CD4-positive, alpha-beta memory T cell (primary cell): ENCODE results near the gene ZNF578. TPM values are rescaled to one million over a fixed set of nuclear protein-coding genes. Genes with fewer than 3 reads are reported as not detected.
A peak's percentile ranks its signal among the peaks of the same experiment; 100 is the strongest.
"Not testable (repeated sequence)": the region's sequence is repeated elsewhere in the genome, so short reads cannot be mapped to it uniquely, and the experiment has no call there.

Source experiments
- CTCF ChIA-PET: fragments of 350-600 bp; sonication (Branson Sonifier 250); formaldehyde crosslinking; loops from one replicate; lab custom pipeline; 2021; ENCODE audit warnings: inconsistent platforms; ENCODE audit not compliant: partially characterized antibody; lab: Charles Lee
- POLR2A ChIA-PET: fragments of 350-600 bp; sonication (Branson Sonifier 250); formaldehyde crosslinking; loops from one replicate; lab custom pipeline; 2021; ENCODE audit not compliant: partially characterized antibody; lab: Charles Lee
- DNase-seq, 5 donors: peaks; one replicate each; pipeline versions ENCODE4 v3.0.0 to v3.0.0-alpha.2; 2020 to 2022; ENCODE audit warnings: mixed read lengths in 1 of 5
- H3K27ac ChIP-seq: one replicate; pipeline ENCODE4 v1.7.0; 2013; ENCODE audit warnings: low read depth, low read length
- H3K27me3 ChIP-seq: 2 replicates; pipeline ENCODE4 v1.7.0; 2013; ENCODE audit warnings: mild to moderate bottlenecking, low read length, moderate library complexity; ENCODE audit not compliant: insufficient read depth
- H3K36me3 ChIP-seq: 2 replicates; pipeline ENCODE4 v1.7.0; 2013; ENCODE audit warnings: mild to moderate bottlenecking, low read length, moderate library complexity; ENCODE audit not compliant: insufficient read depth
- H3K4me1 ChIP-seq: 2 replicates; pipeline ENCODE4 v1.7.0; 2013; ENCODE audit warnings: mild to moderate bottlenecking, low read length, moderate library complexity; ENCODE audit not compliant: insufficient read depth
- H3K4me3 ChIP-seq, 2 donors: one replicate each; pipeline ENCODE4 v1.7.0; 2013; ENCODE audit warnings: low read length in 2 of 2, mild to moderate bottlenecking in 1 of 2
- H3K9me3 ChIP-seq, 2 donors: one replicate each; pipeline ENCODE4 v1.7.0; 2013; ENCODE audit warnings: low read length in 2 of 2, control low read depth in 1 of 2; ENCODE audit not compliant: control insufficient read depth in 1 of 2
- H3K27ac Mint-ChIP-seq, 7 donors: one replicate each; pipeline ENCODE4 v1.8.0; 2020 to 2021; ENCODE audit warnings: mixed read lengths in 7 of 7, mild to moderate bottlenecking in 6 of 7, inconsistent platforms in 3 of 7, moderate library complexity in 3 of 7
- H3K27me3 Mint-ChIP-seq, 2 donors: one replicate each; pipeline ENCODE4 v1.8.0; 2020 to 2021; ENCODE audit warnings: mixed read lengths in 2 of 2
- H3K36me3 Mint-ChIP-seq, 2 donors: one replicate each; pipeline ENCODE4 v1.8.0; 2020 to 2021; ENCODE audit warnings: mixed read lengths in 2 of 2, inconsistent platforms in 1 of 2, mild to moderate bottlenecking in 1 of 2
- H3K4me1 Mint-ChIP-seq, 4 donors: one replicate each; pipeline ENCODE4 v1.8.0; 2020 to 2021; ENCODE audit warnings: mixed read lengths in 4 of 4, mild to moderate bottlenecking in 1 of 4
- H3K4me3 Mint-ChIP-seq, 8 donors: one replicate each; pipeline ENCODE4 v1.8.0; 2020 to 2021; ENCODE audit warnings: mixed read lengths in 8 of 8, mild to moderate bottlenecking in 7 of 8, moderate library complexity in 6 of 8, inconsistent platforms in 3 of 8
- H3K9me3 Mint-ChIP-seq, 8 donors: one replicate each; pipeline ENCODE4 v1.8.0; 2020 to 2021; ENCODE audit warnings: mixed read lengths in 8 of 8, mild to moderate bottlenecking in 5 of 8, inconsistent platforms in 3 of 8, moderate library complexity in 1 of 8
- intact Hi-C: fragments of 100-400 bp; cut with micrococcal nuclease; formaldehyde crosslinking; loops from one replicate; pipeline ENCODE4 v1.15.1; 2023
- polyA plus RNA-seq, 2 donors: library from polyadenylated mRNA; unstranded; fragments of 300-500 nt; fragmentation: Illumina TruSeq; gene quantifications; one replicate each; pipeline ENCODE4 v1.2.3, GENCODE V29; 2021
- total RNA-seq, 2 experiments: library from RNA; stranded (reverse); gene quantifications; one replicate each; pipeline ENCODE4 v1.2.3, GENCODE V29; 2021

ZNF578 gene
- total and polyA plus RNA-seq, 4 experiments from 2014 or later = 1.9 to 4.9 (median 3.2) TPM

DNA sequence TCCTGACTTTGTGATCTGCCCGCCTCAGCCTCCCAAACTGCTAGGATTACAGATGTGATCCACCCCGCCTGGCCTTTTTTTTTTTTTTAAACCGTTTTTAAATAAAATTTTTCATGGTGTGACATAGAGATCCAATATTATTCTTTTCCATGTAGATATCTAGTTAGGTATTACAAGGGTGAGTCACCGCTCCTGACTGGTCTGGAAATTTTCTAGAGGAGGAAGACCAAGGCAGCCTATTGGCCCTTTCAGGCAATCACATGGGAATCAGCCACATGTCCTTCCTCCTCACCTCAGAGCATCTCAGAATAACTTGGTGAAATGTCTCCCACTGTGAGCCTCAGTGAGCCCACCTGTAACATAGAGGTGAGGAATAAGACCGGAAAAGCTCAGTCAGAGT, 87.8 kb downstream of the ZNF578 start:
- H3K27ac Mint-ChIP-seq, H3K4me3 Mint-ChIP-seq, CTCF ChIA-PET, intact Hi-C loops, DNase-seq, H3K4me3 ChIP-seq, H3K9me3 ChIP-seq, H3K27me3 ChIP-seq, H3K27me3 Mint-ChIP-seq, H3K27ac ChIP-seq, POLR2A ChIA-PET: not testable (repeated sequence)
- H3K9me3 Mint-ChIP-seq = peaks cover 0 to 38% (median 14%) of the 10 kb centered on the region in 8 donors
- H3K36me3 Mint-ChIP-seq = peaks cover 49 to 65% of the 10 kb centered on the region in 2 donors
- peaks cover 25% of the 10 kb centered on the region for H3K4me1 ChIP-seq
- peaks cover 12% of the 10 kb centered on the region for H3K36me3 ChIP-seq
- H3K4me1 Mint-ChIP-seq = peaks cover 21 to 58% (median 40%) of the 10 kb centered on the region in 4 donors

- intact Hi-C loops = no loop called here
- H3K36me3 Mint-ChIP-seq = peaks cover 47 to 68% of the 10 kb centered on the region in 2 donors
- Histone ChIP-seq H3K27ac (no peak overlapping the region), H3K4me3 (no peak overlapping the region), H3K4me1 (peaks cover 23% of the 10 kb centered on the region), H3K9me3 (no peaks in the 10 kb centered on the region), H3K36me3 (peaks cover 12% of the 10 kb centered on the region), H3K27me3 (no peaks in the 10 kb centered on the region)
- CTCF ChIA-PET = no interaction called here
- peak overlapping the region in 1 of 7 donors; percentile 31 for H3K27ac Mint-ChIP-seq
- no peaks in the 10 kb centered on the region for H3K27me3 Mint-ChIP-seq
- no peak for DNase-seq
- no peak overlapping the region for H3K4me3 Mint-ChIP-seq
- peaks cover 19 to 54% (median 36%) of the 10 kb centered on the region in 4 donors for H3K4me1 Mint-ChIP-seq
- POLR2A ChIA-PET = no interaction called here
- H3K9me3 Mint-ChIP-seq = peaks cover 0 to 41% (median 14%) of the 10 kb centered on the region in 8 donors
Observed at GRCh38 chr19:52541608-52542007, 88.3 kb downstream of the ZNF578 start.

GRCh38 chr19:52542541-52542940, 89.2 kb downstream of the ZNF578 start:
- CTCF ChIA-PET, DNase-seq, intact Hi-C loops, H3K27ac ChIP-seq, H3K27me3 ChIP-seq, H3K9me3 ChIP-seq, H3K4me3 ChIP-seq, H3K27me3 Mint-ChIP-seq: not testable (repeated sequence)
- peaks cover 14 to 45% (median 28%) of the 10 kb centered on the region in 4 donors for H3K4me1 Mint-ChIP-seq
- peaks cover 0 to 46% (median 18%) of the 10 kb centered on the region in 8 donors for H3K9me3 Mint-ChIP-seq
- peaks cover 52 to 76% of the 10 kb centered on the region in 2 donors for H3K36me3 Mint-ChIP-seq
- POLR2A ChIA-PET = interaction anchor here (1.3 kb wide), 1 partner anchor 14 kb away, joined by 3 read pairs; no protein-coding TSS in a partner anchor
- peaks cover 12% of the 10 kb centered on the region for H3K36me3 ChIP-seq
- H3K4me1 ChIP-seq = peaks cover 14% of the 10 kb centered on the region
- peak overlapping the region in 7 of 8 donors; percentile 21 to 81 (median 51) for H3K4me3 Mint-ChIP-seq
- peak overlapping the region; percentile 23 to 94 (median 84) for H3K27ac Mint-ChIP-seq

DNA sequence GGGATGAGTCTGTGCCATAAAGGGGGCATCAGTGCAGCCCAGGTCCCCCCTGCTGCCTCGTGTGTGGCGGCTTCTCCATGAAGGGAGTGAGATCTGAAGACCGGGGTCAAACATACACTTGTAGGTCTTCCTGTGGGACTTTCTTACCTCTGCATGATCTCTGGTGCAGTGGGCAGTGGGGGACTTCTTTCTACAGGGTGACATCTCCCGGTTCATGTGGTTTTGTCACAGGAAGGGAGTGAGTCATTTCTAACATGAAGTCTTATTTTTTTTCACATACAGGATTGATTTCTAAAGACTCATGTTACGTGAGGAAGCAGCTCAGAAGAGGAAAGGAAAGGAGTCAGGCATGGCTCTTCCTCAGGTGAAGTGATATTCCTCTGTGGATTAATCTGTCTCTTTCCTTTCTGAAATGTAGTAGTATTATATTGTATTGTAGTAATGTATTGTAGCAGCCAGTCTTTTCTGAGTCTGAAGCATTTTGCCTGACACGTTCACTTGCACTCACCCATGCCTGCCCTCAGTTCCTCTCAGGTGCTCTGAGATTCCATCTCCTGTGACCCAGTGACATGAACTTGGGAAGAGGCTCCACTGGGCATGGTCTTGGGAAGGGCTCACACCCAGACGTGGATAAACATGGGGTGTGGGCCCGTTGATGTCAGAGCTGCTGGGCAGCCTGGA, 89.8 kb downstream of the ZNF578 start:
- no peaks in the 10 kb centered on the region for H3K27me3 Mint-ChIP-seq
- DNase-seq = peak; percentile 17 to 75 (median 30)
- H3K9me3 ChIP-seq = no peaks in the 10 kb centered on the region
- peak overlapping the region in 7 of 8 donors; percentile 21 to 81 (median 51) for H3K4me3 Mint-ChIP-seq
- peak overlapping the region; percentile 23 to 94 (median 84) for H3K27ac Mint-ChIP-seq
- peaks cover 0 to 52% (median 21%) of the 10 kb centered on the region in 8 donors for H3K9me3 Mint-ChIP-seq
- H3K4me3 ChIP-seq = no peak overlapping the region
- H3K36me3 Mint-ChIP-seq = peaks cover 58 to 82% of the 10 kb centered on the region in 2 donors
- CTCF ChIA-PET = no interaction called here
- H3K27ac ChIP-seq = no peak overlapping the region
- H3K27me3 ChIP-seq = no peaks in the 10 kb centered on the region
- H3K36me3 ChIP-seq = peaks cover 15% of the 10 kb centered on the region
- POLR2A ChIA-PET = interaction anchor here (0.6 to 1.3 kb wide), 2 partner anchors 13 to 16 kb away, joined by 3 read pairs; partner anchors contain the start of gene ZNF808
- H3K4me1 ChIP-seq = peaks cover 13% of the 10 kb centered on the region
- intact Hi-C loops = no loop called here
- peaks cover 14 to 45% (median 28%) of the 10 kb centered on the region in 4 donors for H3K4me1 Mint-ChIP-seq

GRCh38 chr19:52554216-52554971, 101.0 kb downstream of the ZNF578 start:
- Mint-ChIP-seq H3K4me1 (peaks cover 0 to 4% (median 1%) of the 10 kb centered on the region in 4 donors), H3K4me3 (peak overlapping the region in 1 of 8 donors; percentile 17), H3K36me3 (peaks cover 71 to 77% of the 10 kb centered on the region in 2 donors), H3K27ac (peak overlapping the region in 1 of 7 donors; percentile 13), H3K27me3 (no peaks in the 10 kb centered on the region), H3K9me3 (peaks cover 8 to 95% (median 82%) of the 10 kb centered on the region in 8 donors)
- ChIA-PET POLR2A (no interaction called here), CTCF (no interaction called here)
- Histone ChIP-seq H3K27ac (no peak overlapping the region), H3K4me3 (peak overlapping the region; percentile 3 to 8), H3K27me3 (no peaks in the 10 kb centered on the region), H3K9me3 (peaks cover 20 to 65% of the 10 kb centered on the region in 2 donors), H3K36me3 (peaks cover 35% of the 10 kb centered on the region), H3K4me1 (no peaks in the 10 kb centered on the region)
- no peak for DNase-seq
- intact Hi-C loops = no loop called here

DNA sequence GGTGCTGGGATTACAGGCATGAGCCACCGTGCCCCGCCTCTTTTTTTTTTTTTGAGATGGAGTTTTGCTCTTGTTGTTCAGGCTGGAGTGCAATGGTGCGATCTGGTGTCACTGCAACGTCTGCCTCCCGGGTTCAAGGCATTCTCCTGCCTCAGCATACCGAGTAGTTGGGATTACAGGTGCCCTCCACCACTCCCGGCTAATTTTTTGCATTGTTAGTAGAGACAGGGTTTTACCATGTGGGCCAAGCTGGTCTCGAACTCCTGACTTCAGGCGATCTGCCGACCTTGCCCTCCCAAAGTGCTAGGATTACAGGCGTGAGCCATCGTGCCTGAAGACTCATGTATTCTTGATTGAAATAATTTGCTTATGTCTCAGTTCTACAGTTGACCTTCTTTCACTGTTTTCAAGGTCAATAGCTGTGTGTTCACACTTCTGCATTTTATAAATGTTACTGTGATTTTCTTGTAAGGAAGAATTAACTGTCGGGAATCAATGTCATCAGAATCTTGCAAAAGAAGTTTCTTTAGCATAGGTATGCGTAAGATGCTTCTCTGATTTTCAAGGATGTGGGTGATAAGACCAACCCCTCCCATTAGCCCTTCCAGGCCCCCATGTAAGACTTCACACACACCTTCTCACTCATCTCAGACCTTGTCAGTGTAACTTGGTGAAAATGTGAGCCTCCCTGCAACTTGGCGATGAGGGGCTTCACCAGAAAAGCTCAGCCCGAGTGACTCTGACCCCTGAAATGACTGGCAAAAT, 104.1 kb downstream of the ZNF578 start:
- intact Hi-C loops = no loop called here
- H3K36me3 Mint-ChIP-seq = peaks cover 70 to 76% of the 10 kb centered on the region in 2 donors
- CTCF ChIA-PET = no interaction called here
- no peaks in the 10 kb centered on the region for H3K27me3 Mint-ChIP-seq
- no peaks in the 10 kb centered on the region for H3K27me3 ChIP-seq
- peaks cover 0 to 4% (median 0%) of the 10 kb centered on the region in 4 donors for H3K4me1 Mint-ChIP-seq
- POLR2A ChIA-PET = no interaction called here
- peaks cover 26% of the 10 kb centered on the region for H3K36me3 ChIP-seq
- peaks cover 20 to 69% of the 10 kb centered on the region in 2 donors for H3K9me3 ChIP-seq
- H3K4me3 ChIP-seq = peak overlapping the region in 1 of 2 donors; percentile 4
- no peak for DNase-seq
- H3K27ac ChIP-seq = no peak overlapping the region
- H3K27ac Mint-ChIP-seq = no peak overlapping the region
- H3K4me3 Mint-ChIP-seq = no peak overlapping the region
- H3K4me1 ChIP-seq = no peaks in the 10 kb centered on the region
- peaks cover 8 to 96% (median 87%) of the 10 kb centered on the region in 8 donors for H3K9me3 Mint-ChIP-seq
